ENCODE data around the gene MMP24. TPM values are rescaled to one million over a fixed set of nuclear protein-coding genes. Genes with fewer than 3 reads are reported as not detected.

Gene MMP24
- total RNA-seq, 1 experiment from 2014 or later, result 5.2 TPM

DNA sequence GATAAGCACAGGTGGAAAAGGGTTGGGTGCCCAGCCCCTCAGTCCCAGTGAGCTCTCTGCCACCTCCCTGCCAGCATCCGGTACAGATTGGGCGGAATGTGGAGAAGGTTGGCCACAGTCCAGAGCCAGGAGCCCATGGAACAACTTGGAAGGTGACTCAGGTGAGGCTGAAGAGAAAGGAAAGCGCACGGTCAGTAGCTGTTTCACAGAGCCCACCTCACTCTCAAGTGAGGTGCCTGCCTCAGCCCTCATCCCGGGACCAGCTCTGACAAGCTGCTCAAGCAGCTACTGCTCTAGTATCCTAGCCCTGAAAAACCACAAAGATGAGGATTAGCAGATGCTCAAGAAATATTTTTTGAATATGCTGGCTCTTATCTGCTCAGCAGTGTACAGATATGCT is 52.5 kb downstream of the MMP24 start:
- DNase-seq (ENCODE audit: low spot score), result no peak

DNA sequence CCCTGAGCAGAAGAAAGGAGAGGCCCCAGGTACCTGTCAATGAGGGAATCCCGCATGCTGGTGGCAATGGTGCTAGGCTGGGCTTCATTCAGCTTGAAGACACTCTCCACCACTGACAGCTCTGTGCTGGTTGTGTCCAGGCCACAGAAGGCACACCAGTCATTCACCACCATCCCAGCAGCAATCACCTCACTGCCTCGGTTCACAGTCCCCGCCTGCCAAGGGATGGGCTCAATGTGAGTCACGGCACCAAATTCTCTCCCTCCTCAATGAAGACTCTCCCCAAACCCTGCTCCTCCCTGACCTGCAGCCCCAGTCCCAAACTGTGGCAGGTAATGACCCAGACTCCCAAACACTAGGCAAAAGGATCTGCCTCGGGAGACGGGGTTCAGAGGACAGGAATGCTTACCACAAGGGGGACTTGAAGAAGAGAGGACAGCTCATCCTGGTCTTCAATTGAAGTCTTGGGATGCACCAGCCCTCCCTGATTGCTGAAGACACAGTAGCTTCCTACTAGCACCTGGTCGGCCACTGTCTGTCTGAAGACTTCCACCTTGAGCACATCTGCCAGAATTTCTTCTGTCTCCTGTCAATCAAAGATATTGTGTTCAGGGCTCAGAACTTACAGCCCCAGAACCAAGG is 53.2 kb downstream of the MMP24 start:
- no peak for DNase-seq (ENCODE audit: low spot score)

DNA sequence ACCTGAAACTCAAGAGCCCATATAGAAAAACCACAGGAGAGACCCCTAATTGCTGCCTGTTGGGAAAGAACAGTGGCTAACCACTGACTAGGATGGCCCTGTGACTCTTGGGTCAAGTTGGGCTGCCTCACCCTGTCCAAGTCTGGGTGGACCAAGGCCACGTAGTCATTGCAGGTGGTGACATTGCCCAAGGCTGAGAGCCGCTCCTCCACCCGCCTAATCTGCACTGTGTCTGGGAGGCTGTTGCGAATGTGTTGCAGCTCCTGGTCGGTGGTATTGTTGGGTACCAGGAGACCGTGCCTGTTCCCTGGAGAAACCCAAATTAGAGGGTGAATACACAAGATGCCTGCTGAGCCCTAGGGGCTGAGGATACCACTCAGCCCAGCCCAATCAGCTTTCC is 54.0 kb downstream of the MMP24 start:
- DNase-seq (ENCODE audit: low spot score), result no peak

DNA sequence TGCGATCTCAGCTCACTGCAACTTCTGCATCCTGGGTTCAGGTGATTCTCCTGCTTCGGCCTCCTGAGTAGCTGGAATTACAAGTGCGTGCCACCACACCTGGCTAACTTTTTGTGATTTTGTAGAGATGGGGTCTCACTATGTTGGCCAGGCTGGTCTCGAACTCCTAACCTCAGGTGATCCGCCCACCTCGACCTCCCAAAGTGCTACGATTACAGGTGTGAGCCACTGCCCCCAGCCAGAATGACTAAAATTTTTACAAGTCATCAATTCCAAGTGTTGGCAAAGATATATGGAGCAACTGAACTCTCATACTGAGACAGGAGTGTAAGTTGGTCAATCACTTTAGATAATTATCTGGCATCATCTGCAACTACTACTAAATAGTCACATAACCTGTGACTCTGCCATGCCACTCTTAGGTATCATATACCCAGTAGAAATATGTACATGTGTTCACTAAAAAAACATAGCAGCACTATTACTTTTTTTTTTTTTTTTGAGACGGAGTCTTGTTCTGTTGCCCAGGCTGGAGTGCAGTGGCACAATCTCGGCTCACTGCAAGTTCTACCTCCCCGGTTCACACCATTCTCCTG is 55.1 kb downstream of the MMP24 start:
- DNase-seq (ENCODE audit: low spot score), result no peak

DNA sequence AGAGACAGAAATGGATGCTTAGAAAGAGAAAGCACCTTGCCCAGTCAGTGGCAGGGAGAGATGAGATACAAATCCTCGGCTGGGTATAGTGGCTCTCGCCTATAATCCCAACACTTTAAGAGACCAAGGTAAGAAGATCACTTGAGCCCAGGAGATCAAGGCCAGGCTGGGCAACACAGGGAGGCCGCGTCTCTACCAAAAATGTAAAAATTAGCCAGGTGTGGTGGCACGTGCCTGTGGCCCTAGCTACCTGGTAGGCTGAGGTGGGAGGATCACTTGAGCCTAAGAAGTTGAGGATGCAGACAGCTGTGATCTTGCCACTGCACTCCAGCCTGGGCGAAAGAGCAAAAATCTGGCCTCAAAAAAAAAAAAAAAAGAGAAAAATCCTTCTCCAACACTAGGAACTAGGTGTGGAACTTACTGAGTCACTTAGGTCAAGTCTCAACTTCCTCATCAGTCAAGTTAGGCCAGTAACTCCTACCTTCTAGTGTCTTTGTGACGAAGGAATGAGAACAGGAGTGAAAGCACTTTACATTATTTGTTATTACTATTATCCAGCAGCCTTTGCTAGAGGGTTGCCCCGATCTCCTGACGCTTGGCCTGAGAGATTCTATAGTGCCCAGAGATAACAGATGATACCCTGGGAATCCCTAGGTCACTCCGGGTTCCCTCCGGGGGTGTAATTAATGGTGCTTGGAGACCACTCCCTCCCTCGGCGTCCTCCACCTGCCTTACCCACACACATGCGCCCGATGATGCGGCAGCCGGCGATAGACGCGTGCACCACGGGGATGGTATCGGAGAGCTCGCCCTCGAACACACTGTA is 57.2 kb downstream of the MMP24 start:
- DNase-seq (ENCODE audit: low spot score), result no peak

DNA sequence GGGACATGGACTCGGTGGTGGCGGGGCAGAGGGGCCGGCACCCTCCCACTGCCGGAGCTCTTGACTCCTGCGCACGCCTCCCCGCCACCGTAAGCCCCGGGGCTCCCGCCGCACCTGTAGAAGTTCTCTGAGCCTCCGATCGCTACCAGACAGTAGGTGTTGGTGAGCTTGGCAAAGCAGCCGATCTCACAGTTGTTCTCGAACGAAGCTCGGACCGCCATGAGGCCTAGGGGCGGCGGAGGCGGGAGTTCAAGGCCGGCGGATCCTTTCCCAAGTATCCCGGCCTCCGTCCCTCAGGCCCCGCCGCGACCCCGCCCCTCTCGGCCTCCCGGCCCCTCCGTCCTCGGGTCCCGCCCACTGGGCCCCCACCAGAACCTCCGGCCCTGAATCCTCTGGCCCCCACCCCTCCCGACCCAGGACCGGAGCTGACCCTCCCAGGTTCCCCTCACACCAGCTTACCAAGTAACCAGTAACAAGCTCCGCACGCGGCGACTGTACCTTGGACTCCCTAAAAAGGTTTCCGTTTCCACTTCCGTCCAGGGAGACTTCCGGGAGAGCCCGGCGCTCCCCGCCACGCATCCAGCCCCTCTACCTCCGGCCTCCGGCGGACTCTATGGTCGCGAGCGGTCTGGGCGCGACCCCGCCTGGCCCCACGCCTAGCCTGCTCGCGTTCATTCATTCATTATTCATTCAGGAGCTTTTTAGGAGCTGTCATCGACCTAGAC is 57.9 kb downstream of the MMP24 start, which contains the start of gene EIF6:
Gene EIF6, minus strand, starts transcription at position 506 of the 725 bp plus-strand sequence. Its CDS starts 285 bp downstream, at position 221.
- peak; percentile 91 for DNase-seq (ENCODE audit: low spot score)

DNA sequence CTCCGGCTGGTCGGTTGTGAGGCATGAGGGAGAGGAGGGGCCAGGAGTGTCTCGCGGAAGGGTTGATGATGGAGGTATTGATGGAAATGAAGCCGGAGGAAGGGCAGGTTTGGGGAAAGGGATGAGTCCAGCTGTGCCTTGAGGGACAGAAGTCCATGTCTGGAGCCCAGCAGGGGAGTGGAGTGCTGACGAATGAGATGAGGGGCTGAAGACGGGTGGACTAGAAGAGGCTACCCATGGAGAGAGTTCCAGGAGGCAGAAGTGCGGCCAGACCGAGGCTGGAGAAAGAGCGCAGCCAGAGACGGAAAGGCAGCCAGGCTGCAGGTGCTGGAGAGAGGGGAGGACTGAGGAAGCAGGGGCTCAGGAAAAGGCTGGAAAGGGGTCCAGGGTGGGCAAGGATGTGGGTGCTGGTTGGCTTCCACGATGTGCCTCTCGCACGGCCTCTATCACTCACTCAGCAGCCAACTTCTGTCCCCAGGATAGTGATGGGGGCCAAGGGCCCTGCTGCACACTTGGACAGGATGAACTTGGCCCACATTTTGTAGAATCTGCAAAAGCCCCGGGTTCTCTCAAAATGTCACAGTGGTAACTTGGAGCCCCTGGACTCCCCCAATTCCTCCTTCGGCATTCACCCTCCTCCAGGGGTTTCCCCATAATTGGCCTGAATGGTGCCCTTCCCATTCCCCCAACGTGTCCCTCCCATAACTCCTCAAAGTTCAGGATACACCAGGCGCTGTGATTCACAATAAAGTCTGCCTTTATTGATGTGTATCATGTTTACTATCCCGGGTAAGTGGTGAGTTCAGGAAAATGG is 58.7 kb downstream of the MMP24 start:
- no peak for DNase-seq (ENCODE audit: low spot score)

DNA sequence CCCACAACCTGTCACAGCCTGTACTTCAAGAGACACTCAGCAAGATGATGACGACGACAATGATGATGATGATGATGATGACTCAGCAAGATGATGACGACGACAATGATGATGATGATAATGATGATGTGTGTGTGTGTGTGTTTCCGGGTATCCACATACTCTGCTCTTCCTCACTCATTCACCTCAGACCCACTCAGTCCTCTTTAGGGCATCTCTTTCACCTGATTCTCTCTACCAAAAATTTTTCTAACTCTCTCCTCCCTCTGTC is 59.3 kb downstream of the MMP24 start:
- DNase-seq (ENCODE audit: low spot score), result peak; percentile 33

DNA sequence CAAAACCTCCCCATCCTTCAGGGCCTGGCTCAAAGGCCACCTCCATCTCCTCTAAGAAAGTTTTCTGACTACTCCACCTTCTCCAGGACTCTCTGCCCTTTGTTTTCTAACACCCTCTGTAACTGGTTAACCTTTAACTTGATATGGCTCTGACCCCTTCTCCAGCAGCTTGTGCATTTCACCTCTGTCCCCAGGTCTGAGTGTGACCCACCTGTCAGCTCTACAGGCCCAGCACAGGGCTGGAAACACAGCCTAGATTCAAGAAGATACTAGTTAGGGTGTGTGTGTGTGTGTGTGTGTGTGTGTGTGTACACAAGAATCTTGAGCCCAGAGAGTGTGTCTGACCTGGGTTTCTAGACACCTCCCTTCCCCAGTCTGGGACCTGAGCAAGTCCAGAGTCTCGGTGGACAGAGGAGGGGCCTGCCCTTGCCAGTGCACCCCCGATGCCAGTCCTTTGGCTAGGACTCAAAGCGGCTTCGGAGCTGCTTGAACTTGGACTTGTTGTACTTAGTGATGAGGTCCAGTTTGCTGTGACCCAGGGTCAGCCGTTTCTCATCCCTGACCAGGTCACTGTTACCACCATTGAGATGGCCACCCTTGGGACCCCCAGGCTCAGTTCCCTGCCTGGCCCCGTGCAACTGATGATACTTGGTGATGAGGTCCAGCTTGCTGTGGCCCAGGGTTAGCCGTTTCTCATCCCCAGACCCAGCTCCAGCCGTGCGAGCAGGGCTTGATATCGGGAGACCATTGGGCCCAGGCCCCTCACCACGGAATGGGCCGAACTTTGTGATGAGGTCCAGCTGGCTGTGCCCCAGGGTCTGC is 59.8 kb downstream of the MMP24 start:
- DNase-seq (ENCODE audit: low spot score), result no peak

DNA sequence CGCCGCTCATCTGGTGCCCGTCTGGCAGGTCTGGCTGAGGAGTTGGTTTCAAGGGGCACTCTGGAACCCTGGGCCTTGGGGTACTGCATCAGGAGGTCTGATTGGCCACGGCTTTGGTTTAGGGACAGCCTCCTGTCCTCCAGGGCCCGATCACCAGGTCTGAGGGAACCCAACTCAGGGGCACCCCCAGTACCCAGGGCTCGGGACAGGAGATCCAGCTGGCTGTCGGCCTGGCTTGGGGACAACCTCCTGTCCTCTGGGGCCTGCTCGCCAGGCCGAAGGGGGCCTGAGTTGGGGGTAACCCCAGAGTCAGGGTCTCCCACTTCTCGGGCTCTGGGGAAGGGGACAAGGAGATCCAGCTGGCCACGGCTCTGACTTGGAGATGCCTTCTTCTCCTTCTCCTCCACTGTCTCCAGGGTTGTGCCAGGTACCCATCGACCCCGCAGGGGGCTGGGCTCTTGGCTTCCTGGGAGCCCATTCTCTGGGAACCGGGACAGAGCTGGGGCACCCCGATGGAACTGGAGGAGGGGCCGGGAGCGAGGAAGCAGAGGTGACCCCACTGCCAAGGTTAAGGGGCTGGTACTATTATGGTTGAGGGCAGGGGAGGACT is 60.5 kb downstream of the MMP24 start:
- no peak for DNase-seq (ENCODE audit: low spot score)

DNA sequence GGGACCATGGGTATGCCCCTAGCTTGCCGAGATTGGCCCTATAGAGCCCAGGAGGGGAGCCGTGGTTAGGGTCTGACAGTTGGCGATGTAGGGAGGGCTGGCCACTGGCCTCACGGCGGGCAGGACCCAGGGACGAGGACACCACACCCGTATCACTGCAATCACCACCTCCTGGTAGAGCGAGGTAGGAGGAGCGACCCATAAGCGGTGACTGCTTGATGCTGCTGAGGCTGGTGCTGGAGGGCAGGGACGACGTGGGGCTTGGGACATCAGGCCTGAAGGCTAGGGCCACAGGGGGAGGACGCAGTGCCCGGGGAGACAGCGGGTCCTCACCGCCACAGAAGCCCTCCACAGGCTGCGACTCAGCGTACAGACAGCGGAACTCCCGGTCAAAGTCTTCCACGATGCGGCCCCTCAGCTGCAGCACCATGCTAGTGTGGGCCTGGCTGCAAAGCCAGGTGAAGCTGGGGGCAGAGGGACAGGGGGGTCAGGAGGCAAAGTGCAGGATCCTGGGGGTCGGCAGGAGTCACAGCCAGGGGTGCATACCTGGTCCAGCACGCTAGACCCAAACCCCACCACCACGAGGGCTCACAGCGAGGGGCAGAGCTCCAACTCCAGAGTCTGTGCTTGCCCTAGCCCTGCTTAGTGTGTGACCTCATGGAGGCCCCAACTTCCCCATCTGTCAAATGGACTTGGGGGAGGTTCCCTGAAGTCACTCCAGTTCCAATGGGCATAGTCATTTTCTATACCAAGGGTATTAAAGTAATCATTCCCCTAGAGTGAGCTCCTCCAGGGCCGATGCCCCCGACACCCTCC is 61.2 kb downstream of the MMP24 start:
- DNase-seq (ENCODE audit: low spot score), result no peak

DNA sequence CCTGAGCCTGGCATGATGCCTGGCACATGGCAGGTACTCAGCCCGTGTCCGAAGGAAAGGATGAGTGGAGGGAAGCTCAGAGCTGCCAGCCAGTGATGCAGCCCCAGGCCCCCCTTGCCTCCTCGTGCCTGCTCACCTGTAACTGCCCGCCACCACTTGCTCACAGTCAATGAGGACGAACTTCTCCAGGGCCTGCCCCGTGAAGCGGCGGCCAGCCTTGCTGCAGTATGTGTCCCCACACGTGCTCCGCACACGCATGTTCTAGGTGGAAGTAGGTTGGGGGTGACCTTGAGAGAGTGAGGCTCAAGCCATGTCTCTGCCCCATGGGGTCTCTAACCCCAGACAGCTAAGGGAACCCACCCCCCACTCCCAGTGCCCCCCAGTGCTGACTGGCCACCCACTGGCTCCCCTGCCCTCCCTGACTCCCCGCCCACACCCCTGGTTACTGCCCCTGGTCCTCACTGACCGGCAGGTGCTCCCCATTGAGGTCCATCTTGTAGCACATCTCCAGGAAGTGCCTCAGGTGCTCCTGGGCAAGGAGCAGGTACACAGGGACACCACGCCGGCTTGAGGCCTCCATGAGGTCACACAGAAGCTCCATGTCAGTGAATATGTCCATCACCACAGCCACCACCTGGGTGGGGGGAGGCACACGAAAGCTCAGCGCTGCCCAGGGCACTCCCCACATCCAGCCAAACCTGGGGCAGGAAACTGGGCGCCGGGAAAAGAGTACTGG is 62.0 kb downstream of the MMP24 start:
- DNase-seq (ENCODE audit: low spot score), result no peak

DNA sequence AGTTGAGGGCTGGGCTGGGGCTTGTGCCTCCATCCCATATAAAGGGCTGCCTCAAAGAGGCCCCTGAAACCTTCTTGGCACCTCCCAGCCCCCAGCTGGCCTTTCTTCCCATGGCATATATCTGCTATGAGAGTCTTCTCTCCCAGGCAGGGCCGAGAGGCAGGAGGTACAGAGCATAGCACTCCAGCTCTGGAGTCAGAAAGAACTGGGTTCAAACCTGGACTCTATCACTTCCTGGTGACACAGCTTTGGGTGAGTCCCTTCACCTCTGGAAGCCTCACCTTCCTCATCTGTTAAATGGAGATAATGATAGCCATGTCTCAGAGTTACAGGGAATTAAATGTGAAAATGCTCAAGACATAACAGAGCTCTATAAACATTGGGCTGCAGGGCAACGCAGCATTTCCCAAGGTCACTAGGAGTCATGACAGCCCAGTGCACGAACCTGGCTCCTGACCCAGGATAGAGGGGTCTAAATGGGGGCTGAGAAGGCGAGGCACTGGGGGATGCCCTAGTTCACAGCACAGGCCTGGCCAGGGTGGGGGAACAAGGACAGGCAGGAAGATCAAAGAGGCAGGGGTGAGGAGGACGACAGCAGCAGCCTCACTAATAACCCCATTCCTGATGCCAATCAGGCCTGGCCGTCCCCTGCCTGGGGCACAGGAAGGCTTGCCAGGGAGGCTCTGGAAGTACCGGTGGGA is 63.8 kb downstream of the MMP24 start:
- no peak for DNase-seq (ENCODE audit: low spot score)

DNA sequence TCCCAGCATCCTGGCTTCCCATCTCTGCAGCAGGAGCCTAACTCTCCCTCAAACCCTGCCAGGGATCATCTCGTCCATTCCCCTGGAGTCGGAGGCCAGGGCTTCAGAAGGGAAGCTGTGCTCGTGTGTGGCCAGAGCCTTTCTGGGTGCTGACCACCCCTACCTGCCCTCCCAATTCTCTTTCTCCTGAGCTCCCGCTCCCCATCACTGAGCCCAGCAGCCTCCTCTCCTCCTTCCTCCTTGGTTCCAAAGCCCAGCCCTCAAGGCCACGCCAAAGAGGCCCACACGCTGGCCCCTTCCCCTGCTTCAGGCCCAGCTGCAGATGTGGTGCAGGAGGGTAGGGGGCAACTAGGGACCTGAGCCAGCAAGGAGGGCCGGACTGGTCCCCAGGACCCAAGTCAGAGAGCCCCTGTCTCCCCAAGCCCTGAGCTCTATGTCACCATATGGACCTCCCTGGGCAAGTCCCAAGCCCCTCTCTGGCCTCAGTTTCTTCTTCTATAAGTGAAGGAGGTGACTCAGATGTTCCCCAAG is 64.5 kb downstream of the MMP24 start:
- no peak for DNase-seq (ENCODE audit: low spot score)

DNA sequence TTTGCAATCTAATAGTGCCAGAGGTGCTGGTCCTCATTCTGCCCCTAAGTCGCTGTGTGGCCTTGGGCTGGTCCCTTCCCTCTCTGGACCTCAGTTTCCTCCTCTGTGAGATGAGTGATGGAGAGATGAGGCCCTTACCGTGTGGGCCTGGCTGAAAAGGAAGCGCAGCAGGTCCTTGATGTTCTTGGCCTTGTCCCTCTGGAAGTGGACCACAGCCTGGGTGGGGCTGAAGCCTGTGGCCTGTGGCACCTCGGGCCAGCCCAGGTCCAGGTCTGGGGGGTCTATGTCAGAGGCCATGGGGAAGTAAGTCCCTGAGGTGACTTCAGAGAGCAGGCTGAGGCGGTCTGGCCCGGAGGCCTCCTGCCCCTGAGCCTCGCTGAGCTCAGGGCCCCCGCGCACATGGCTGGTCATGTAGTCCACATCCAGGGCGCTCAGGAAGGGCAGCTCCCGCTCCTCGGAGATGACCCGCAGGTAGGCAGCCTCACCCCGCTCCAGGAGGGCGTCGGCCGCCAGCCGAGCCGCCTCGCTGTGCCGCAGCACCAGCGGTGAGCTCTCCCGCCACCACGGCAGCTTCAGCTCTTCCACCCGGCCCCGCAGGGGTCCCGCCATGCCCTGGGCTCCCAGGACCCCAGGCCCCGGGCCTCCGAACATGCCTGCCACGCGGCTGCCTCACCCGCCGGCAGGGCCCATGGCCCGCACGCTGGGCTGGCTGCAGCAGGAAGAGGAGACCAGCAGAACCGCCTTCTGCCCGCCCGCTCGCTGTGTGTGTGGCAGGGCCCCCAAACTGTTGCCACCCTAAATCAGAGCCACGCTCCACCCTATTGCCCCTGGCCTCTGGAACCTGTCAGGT is 65.4 kb downstream of the MMP24 start, which contains the start of gene FAM83C:
Gene FAM83C, minus strand, starts transcription at position 772 of the 850 bp plus-strand sequence. Its CDS starts 121 bp downstream, at position 651.
- no peak for DNase-seq (ENCODE audit: low spot score)

DNA sequence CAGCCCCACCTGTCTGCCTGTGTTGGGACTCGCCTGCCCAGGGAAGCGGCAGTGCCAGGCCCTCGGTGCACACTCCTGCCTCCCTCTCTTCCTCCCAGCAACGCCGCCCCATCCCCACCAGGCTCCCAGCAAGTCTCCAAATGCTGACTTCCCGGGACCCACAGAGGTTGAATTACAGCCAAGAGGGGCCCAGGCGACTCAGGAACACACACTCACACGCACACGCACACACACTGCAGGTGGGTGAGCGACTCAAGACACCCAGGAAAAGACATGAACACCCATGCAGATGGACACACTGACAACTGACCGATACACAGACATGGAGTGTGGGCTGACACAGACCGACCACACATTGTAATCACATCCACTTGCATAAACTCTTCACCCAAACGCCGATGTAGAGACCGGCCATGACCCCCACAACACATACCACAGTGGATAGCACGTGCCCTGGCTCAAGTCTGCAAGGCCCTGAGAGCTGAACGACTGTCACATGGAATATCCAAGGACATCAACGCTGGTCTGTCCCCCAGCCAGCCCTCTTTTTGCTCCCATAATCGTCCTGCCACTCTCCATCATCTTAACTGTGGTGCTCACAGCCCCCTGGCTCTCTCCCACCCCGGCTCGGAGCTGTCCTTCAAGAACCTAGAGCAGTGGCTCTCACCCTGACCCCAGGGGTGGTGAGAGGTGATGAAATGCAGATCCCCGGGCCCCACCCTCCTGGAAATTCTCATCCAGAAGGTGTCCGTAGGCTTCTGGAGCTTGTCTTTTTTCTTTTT is 66.2 kb downstream of the MMP24 start:
- no peak for DNase-seq (ENCODE audit: low spot score)
